Subcutaneous abdominal adipose tissue (tissue), 5 donors: ENCODE results near the gene P2RY8.
"Not testable (repeated sequence)": the region's sequence is repeated elsewhere in the genome, so short reads cannot be mapped to it uniquely, and the experiment has no call there.

Experiments used
- H3K27ac ChIP-seq: one replicate; pipeline ENCODE4 v1.7.0; 2013; ENCODE audit warnings: low read depth, mild to moderate bottlenecking, inconsistent platforms, low read length, moderate library complexity
- H3K27me3 ChIP-seq, 5 donors: one replicate each; pipeline ENCODE4 v1.7.0; 2013; ENCODE audit warnings: low read length in 5 of 5, inconsistent platforms in 1 of 5; ENCODE audit not compliant: control insufficient read depth in 5 of 5, insufficient read depth in 4 of 5
- H3K36me3 ChIP-seq, 5 donors: one replicate each; pipeline ENCODE4 v1.7.0; 2013; ENCODE audit warnings: low read length in 5 of 5; ENCODE audit not compliant: control insufficient read depth in 5 of 5, insufficient read depth in 5 of 5
- H3K4me1 ChIP-seq, 5 donors: one replicate each; pipeline ENCODE4 v1.7.0; 2013; ENCODE audit warnings: low read length in 5 of 5, mild to moderate bottlenecking in 3 of 5, moderate library complexity in 1 of 5; ENCODE audit not compliant: control insufficient read depth in 5 of 5, insufficient read depth in 5 of 5
- H3K4me3 ChIP-seq, 5 donors: one replicate each; pipeline ENCODE4 v1.7.0; 2013; ENCODE audit warnings: low read length in 5 of 5, low read depth in 1 of 5
- H3K9ac ChIP-seq, 5 donors: one replicate each; pipeline ENCODE4 v1.7.0; 2013; ENCODE audit warnings: low read length in 5 of 5, mild to moderate bottlenecking in 4 of 5, moderate library complexity in 3 of 5
- H3K9me3 ChIP-seq, 5 donors: one replicate each; pipeline ENCODE4 v1.7.0; 2013; ENCODE audit warnings: low read length in 5 of 5; ENCODE audit not compliant: control insufficient read depth in 5 of 5
- donor health status: healthy.
- donor health status: healthy.
- donor health status: healthy.
- donor health status: healthy.
- donor health status: healthy.

The P2RY8 gene

DNA sequence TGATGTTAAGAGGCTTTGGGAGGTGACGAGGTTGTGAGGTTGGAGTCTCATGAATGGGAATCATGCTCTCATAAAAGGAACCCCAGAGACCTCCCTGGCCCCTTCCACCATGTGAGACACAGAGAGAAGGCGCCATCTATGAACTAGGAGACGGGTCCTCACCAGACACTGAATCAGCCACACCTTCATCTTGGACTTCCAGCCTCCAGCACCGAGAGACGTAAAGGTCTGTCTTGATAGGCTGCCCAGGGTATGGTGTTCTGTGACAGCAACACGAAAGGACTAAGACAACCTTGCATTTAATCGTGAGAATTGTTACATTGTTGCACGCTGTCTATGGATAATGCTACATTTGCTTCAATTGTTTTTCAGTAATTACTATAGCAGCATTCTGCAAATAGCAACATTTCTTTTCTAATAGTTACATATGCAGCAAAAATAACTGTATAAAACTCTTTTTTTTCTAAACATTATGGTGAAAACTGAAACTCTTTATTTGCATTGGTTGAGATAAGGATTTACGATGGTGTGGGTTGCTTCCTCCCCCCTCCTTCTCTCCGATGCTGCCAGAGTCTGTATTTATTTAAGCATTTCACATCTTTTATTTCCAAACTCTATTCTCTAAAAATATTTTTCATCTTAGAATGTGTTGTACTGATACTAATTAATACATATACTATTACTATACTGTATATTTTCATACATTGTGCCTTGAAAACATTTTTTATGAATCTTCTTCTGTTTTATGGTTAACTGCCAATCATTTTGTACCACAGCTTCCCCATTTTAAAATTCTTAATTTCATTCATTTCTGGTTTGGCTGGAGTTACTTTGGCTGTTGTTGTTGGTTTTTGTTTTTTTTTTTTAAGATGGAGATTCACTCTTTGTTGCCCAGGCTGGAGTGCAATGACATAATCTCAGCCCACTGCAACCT, 28.0 kb upstream of the P2RY8 start:
- H3K4me1 ChIP-seq, result no peaks in the 10 kb centered on the region
- H3K27me3 ChIP-seq, result peaks cover 0 to under 1% (median 0%) of the 10 kb centered on the region in 5 donors
- H3K9ac ChIP-seq, result peak overlapping the region in 1 of 5 donors; percentile 30
- no peaks in the 10 kb centered on the region for H3K9me3 ChIP-seq
- no peak overlapping the region for H3K4me3 ChIP-seq
- H3K36me3 ChIP-seq, result no peaks in the 10 kb centered on the region
- H3K27ac ChIP-seq, result no peak overlapping the region

DNA sequence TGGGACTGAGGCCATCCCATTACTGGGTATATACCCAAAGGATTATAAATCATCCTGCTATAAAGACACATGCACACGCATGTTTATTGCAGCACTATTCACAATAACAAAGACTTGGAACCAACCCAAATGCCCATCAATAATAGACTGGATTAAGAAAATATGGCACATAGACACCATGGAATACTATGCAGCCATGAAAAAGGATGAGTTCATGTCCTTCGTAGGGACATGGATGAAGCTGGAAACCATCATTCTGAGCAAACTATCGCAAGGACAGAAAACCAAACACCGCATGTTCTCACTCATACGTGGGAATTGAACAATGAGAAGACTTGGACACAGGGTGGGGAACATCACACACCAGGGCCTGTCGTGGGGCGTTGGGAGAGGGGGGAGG, 27.1 kb upstream of the P2RY8 start:
- H3K27me3 ChIP-seq, H3K4me1 ChIP-seq: not testable (repeated sequence)

DNA sequence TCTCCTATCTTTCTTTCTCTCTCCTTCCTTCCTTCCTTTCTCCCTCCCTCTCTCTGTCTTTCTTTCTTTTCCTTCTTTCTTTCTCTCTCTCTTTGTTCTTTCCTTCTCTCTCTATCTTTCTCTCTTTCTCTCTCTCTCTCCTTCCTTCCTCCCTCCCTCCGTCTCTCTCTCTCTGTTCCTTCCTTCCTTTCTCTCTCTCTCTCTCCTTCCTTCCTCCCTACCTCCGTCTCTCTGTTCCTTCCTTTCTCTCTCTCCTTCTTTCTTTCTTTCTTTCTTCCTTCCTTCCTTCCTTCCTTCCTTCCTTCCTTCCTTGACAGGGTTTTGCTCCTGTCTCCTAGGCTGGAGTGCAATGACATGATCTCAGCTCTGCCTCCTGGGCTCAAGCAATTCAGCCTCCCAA, 24.2 kb upstream of the P2RY8 start:
- Histone ChIP-seq H3K9me3 (no peaks in the 10 kb centered on the region), H3K36me3 (no peaks in the 10 kb centered on the region), H3K4me3 (no peak overlapping the region), H3K27me3 (peaks cover 0 to 3% (median 0%) of the 10 kb centered on the region in 5 donors), H3K9ac (no peak overlapping the region), H3K4me1 (no peaks in the 10 kb centered on the region), H3K27ac (no peak overlapping the region)

More for the DNA sequence above, 27.1 kb upstream of the P2RY8 start:
- not testable (repeated sequence) for H3K36me3 ChIP-seq, H3K9me3 ChIP-seq, H3K9ac ChIP-seq, H3K4me3 ChIP-seq, H3K27ac ChIP-seq

DNA sequence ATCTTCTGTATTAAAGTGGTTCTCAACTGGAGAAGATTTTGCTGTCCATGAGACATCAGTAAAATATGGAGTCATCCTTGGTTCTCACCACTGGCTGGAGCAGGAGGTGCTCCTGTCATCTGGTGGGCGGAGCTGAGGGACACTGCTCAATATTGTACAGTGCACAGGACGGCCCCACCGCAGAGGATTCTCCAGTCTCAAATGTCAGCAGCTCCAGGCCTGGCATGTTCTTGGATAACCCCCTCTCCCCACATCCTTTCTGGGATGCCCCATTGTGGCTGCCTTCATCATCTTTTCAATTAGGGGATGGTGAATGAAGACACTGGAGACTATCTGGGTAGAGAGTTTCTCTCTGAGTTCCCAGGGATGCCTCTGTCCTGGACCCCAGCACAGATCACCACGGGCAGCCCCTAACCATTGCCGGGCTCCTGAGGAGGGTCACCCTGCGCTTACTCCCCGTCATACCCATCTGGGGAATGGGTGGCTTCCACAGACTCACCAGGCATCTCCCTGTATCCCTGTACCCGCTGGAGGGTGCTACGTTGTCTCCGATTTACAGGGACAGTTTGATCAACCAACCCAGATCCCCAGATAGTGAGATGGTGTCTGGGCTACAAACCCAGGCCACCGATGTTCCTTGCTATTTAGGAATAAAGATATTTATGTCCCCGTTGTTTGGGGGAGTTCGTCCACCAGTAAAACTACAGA, 21.9 kb upstream of the P2RY8 start:
- Histone ChIP-seq H3K4me3 (no peak overlapping the region), H3K27ac (no peak overlapping the region), H3K4me1 (peaks cover 0 to 8% (median 0%) of the 10 kb centered on the region in 5 donors), H3K36me3 (no peaks in the 10 kb centered on the region), H3K9me3 (peaks cover 0 to 6% (median 5%) of the 10 kb centered on the region in 5 donors), H3K9ac (no peak overlapping the region), H3K27me3 (peaks cover 0 to 3% (median 0%) of the 10 kb centered on the region in 5 donors)

- not testable (repeated sequence) for H3K27me3 ChIP-seq, H3K4me1 ChIP-seq, H3K36me3 ChIP-seq, H3K27ac ChIP-seq, H3K9ac ChIP-seq, H3K4me3 ChIP-seq
- H3K9me3 ChIP-seq, result peaks cover 4 to 14% (median 8%) of the 10 kb centered on the region in 5 donors
Observed at GRCh38 chrX:1557442-1557841, 20.5 kb upstream of the P2RY8 start.

GRCh38 chrX:1555370-1555769, 18.4 kb upstream of the P2RY8 start:
- H3K9me3 ChIP-seq, result peaks cover 4 to 14% (median 8%) of the 10 kb centered on the region in 5 donors
- H3K36me3 ChIP-seq, result no peaks in the 10 kb centered on the region
- peaks cover 0 to 3% (median 0%) of the 10 kb centered on the region in 5 donors for H3K27me3 ChIP-seq
- H3K27ac ChIP-seq, result no peak overlapping the region
- H3K4me1 ChIP-seq, result peaks cover 0 to 8% (median 0%) of the 10 kb centered on the region in 5 donors
- no peak overlapping the region for H3K4me3 ChIP-seq
- H3K9ac ChIP-seq, result no peak overlapping the region

- no peak overlapping the region for H3K27ac ChIP-seq
- no peaks in the 10 kb centered on the region for H3K36me3 ChIP-seq
- H3K4me1 ChIP-seq, result peaks cover 0 to 8% (median 0%) of the 10 kb centered on the region in 5 donors
- H3K9ac ChIP-seq, result no peak overlapping the region
- H3K27me3 ChIP-seq, result no peaks in the 10 kb centered on the region
- H3K4me3 ChIP-seq, result no peak overlapping the region
- H3K9me3 ChIP-seq, result peaks cover 4 to 14% (median 8%) of the 10 kb centered on the region in 5 donors
Observed at GRCh38 chrX:1554469-1555210, 17.7 kb upstream of the P2RY8 start.

- no peaks in the 10 kb centered on the region for H3K27me3 ChIP-seq
- no peak overlapping the region for H3K27ac ChIP-seq
- H3K9ac ChIP-seq, result no peak overlapping the region
- H3K4me3 ChIP-seq, result no peak overlapping the region
- H3K36me3 ChIP-seq, result no peaks in the 10 kb centered on the region
- H3K4me1 ChIP-seq, result peaks cover 0 to 13% (median 4%) of the 10 kb centered on the region in 5 donors
- H3K9me3 ChIP-seq, result peaks cover 4 to 14% (median 8%) of the 10 kb centered on the region in 5 donors
Observed at GRCh38 chrX:1551959-1552546, 15.1 kb upstream of the P2RY8 start.

DNA sequence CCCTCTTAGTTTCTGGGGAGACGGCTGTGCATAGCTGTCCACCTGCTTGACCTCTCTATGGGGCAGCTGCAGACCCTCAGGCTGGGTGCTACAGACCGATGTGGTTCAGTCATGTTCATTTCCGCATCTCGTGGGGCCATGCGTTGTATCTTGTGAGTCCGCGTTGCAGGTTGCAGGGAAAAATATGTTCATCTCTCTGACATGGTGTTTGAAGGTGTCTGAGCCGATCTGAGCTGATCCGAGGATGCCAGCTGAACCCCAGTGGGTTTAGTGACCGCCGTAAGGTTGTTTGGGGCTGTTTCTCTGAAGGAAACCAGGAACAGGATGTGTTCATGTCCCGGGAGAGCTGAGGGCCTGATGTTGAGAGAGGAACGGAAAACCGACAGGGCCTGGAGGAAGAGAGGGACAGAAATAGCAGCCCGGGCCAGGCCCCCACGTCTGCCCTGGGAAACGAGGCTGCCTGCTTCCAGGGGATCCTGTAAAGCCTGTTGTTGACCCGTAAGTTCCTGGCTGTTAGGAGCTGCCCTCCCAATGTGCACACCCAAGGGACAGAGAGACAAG, 9.8 kb upstream of the P2RY8 start:
- Histone ChIP-seq H3K27ac (peak overlapping the region; percentile 11), H3K4me3 (peak overlapping the region in 2 of 5 donors; percentile 16 to 25), H3K36me3 (no peaks in the 10 kb centered on the region), H3K4me1 (peaks cover 0 to 12% (median 5%) of the 10 kb centered on the region in 5 donors), H3K9ac (peak overlapping the region in 1 of 5 donors; percentile 16), H3K27me3 (no peaks in the 10 kb centered on the region), H3K9me3 (peaks cover 0 to 12% (median 5%) of the 10 kb centered on the region in 5 donors)
